Measurements from ENCODE around the gene SNTG2. TPM values are rescaled to one million over a fixed set of nuclear protein-coding genes. Genes with fewer than 3 reads are reported as not detected.

Gene SNTG2
- total and polyA plus RNA-seq, 12 donors = 0.39 to 2.8 (median 1.0) TPM; not detected in 1

DNA sequence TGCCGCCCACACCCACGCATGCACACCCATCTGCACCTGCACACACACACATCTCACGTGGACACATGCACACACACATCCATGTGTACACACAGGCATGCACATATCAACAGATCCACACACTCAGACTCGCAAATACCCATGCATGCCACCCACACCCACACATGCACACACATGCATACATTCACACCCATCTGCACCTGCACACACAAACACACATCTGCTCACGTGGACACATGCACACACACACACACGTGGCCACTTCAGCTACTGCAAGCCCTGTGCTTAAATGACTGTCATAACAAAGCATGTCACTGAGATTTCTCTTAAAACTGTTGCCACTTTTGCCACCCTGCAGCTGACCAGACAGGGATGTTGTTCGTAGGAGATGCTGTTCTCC is 186.6 kb downstream of the SNTG2 start:
- no peaks in the 10 kb centered on the region for H3K36me3 ChIP-seq
- no peak for DNase-seq
- H3K9me3 ChIP-seq = no peaks in the 10 kb centered on the region
- H3K4me1 ChIP-seq = peaks cover 0 to 23% (median 0%) of the 10 kb centered on the region in 9 donors
- intact Hi-C loops (cut with DNase I) = no loop called here
- ATAC-seq = no peak
- no peak for TF ChIP-seq CTCF (IDR thresholded peaks at IDR 0.05)
- 81 to 87% methylated on average over 7 of the region's 7 CpGs for WGBS, 2 donors
- no peak overlapping the region for H3K27ac ChIP-seq
- peaks cover 0 to 14% (median 0%) of the 10 kb centered on the region in 7 donors for H3K27me3 ChIP-seq
- H3K4me3 ChIP-seq = no peak overlapping the region

DNA sequence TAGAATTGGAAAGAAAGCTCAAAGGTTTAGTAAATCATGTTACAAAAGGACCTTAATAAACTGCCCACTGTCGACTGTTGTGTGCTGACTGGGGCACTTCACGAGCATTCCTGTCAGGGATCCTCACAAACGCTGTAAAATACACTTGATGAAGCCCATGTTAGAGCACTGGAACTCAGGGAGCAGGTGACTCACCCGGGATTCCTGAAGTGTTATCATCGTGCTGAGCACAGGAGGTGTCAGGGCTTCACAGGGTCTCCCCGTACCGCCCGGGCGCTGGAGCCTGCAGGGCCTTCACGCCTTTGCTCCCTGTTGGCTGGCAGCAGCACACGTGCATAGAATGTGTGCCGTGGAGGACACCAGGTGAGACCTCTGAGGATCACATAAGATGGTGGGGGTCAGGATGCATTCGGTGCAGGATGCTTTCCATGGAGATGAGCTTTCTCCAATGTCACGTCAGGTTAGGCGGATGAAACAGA is 187.3 kb downstream of the SNTG2 start:
- no peak overlapping the region for H3K27ac ChIP-seq
- DNase-seq (no peak), ATAC-seq (no peak)
- intact Hi-C loops (cut with DNase I) = no loop called here
- TF ChIP-seq CTCF (IDR thresholded peaks at IDR 0.05) = no peak
- H3K4me3 ChIP-seq = no peak overlapping the region
- H3K4me1 ChIP-seq = peaks cover 0 to 23% (median 0%) of the 10 kb centered on the region in 9 donors
- peaks cover 0 to 14% (median 0%) of the 10 kb centered on the region in 7 donors for H3K27me3 ChIP-seq
- H3K9me3 ChIP-seq = no peaks in the 10 kb centered on the region
- H3K36me3 ChIP-seq = no peaks in the 10 kb centered on the region
- 67% methylated on average over 15 of the region's 15 CpGs for WGBS, 2 donors

- Histone ChIP-seq H3K27ac (peak overlapping the region; percentile 17 to 70 (median 48)), H3K36me3 (no peaks in the 10 kb centered on the region), H3K9me3 (no peaks in the 10 kb centered on the region), H3K27me3 (peaks cover 0 to 14% (median 0%) of the 10 kb centered on the region in 7 donors), H3K4me3 (no peak overlapping the region), H3K4me1 (peaks cover 0 to 23% (median 0%) of the 10 kb centered on the region in 9 donors)
- ATAC-seq = peak in 5 of 8 donors; percentile 45 to 59 (median 47)
- peak in 1 of 2 donors; percentile 29 for DNase-seq
- intact Hi-C loops (cut with DNase I) = loop anchor here in 1 of 10 donors (5.0 kb wide), 1 partner anchor 407 kb away; no protein-coding TSS in a partner anchor
- 30 to 40% methylated on average over 17 of the region's 17 CpGs for WGBS, 2 donors
- peak; percentile 44 to 90 (median 74) for TF ChIP-seq CTCF (IDR thresholded peaks at IDR 0.05)
Measured at GRCh38 chr2:1140389-1141003, 189.8 kb downstream of the SNTG2 start.

DNA sequence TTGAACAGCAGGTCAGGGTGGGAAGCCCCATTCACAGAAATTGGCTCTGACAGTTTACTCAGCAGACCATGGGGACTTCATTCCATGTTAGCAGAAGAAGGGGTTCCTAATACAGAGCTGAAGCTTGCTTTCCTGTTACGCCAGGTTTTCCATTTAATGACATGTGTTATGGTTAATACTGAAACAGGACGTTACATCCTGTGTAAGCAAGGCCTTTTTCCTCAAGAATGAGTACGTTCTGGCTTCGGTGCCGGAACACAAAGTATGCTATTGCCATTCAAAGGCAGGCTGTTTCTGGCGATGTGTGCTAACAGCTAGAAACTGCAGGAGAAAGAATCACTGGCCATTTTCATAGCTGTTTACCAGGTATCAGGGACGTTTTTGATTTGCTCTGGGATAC is 190.4 kb downstream of the SNTG2 start:
- DNase-seq (peak in 1 of 2 donors; percentile 22), ATAC-seq (peak in 7 of 8 donors; percentile 25 to 90 (median 76))
- 60 to 70% methylated on average over 7 of the region's 7 CpGs for WGBS, 2 donors
- intact Hi-C loops (cut with DNase I) = loop anchor here in 1 of 10 donors (5.0 kb wide), 1 partner anchor 406 kb away; no protein-coding TSS in a partner anchor
- Histone ChIP-seq H3K9me3 (no peaks in the 10 kb centered on the region), H3K27ac (peak overlapping the region; percentile 17 to 70 (median 48)), H3K4me1 (peaks cover 0 to 23% (median 0%) of the 10 kb centered on the region in 9 donors), H3K36me3 (no peaks in the 10 kb centered on the region), H3K4me3 (no peak overlapping the region), H3K27me3 (peaks cover 0 to 12% (median 0%) of the 10 kb centered on the region in 7 donors)
- TF ChIP-seq CTCF (IDR thresholded peaks at IDR 0.05) = no peak
